ENCODE results near the gene CRIP1. TPM values are rescaled to one million over a fixed set of nuclear protein-coding genes. Genes with fewer than 3 reads are reported as not detected.

CRIP1 gene
- total and polyA plus RNA-seq, 10 of the 15 experiments (the other 5 are each of a cell fraction or from before 2014, with no cell fraction given), result 66.8 to 259 (median 154) TPM

DNA sequence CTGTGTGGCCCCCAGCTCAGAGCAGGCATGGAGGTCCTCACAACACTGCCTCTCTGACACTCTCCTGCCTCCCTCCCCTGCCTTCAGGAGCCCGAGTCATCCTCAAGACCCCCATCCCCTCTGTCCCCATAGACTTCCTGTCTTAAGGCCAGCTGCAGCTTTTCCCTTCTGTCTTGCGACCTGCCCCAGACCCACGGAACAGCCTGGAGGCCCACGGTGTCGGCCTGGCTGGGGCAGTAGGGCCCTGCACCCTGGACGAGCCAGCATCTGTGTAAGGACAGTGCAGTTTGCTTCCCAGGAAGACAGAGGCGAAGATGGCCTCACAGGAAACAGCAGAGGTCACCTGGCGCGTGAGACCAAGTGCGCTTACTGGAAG is 14.0 kb downstream of the CRIP1 start:
- no peak overlapping the region for H3K9ac ChIP-seq (ENCODE audit: control insufficient read depth, insufficient read depth, low read length)
- H3K4me2 ChIP-seq (ENCODE audit: control insufficient read depth, insufficient read depth), result no peak overlapping the region
- no peaks in the 10 kb centered on the region for H3K79me2 ChIP-seq (ENCODE audit: control insufficient read depth, insufficient read depth, low read length)
- H3K27me3 ChIP-seq (replicated peaks in 1 of 2; ENCODE audit: control insufficient read depth in 2 of 2, insufficient read depth in 2 of 2, low read length in 1 of 2), result no peaks in the 10 kb centered on the region
- RAD21 ChIA-PET (ENCODE audit: unreplicated experiment), result no interaction called here
- no peaks in the 10 kb centered on the region for H4K20me1 ChIP-seq (ENCODE audit: control insufficient read depth, insufficient read depth)
- CTCF ChIA-PET, result interaction anchor here (1.1 kb wide), 1 partner anchor 20 kb away, joined by 3 read pairs; no protein-coding TSS in a partner anchor
- in situ Hi-C loops (cut with MboI) (no loop called here), intact Hi-C loops (cut with micrococcal nuclease; ENCODE audit: unreplicated experiment) (no loop called here)
- FAIRE-seq (no peak), DNase-seq (ENCODE audit: low read depth, low spot score) (no peak), ATAC-seq (no peak)
- SMC1A ChIA-PET (ENCODE audit: uncharacterized antibody, unreplicated experiment), result no interaction called here
- H3K4me1 ChIP-seq (ENCODE audit: control insufficient read depth, insufficient read depth, low read length), result no peaks in the 10 kb centered on the region
- POLR2A ChIA-PET, result interaction anchor here (0.5 kb wide), 1 partner anchor 439 kb away, joined by 3 read pairs; no protein-coding TSS in a partner anchor
- H3K36me3 ChIP-seq (ENCODE audit: control insufficient read depth in 2 of 2, insufficient read depth in 2 of 2, low read length in 1 of 2), result no peaks in the 10 kb centered on the region
- 74% methylated on average over 10 of the region's 10 CpGs for WGBS (ENCODE audit: insufficient coverage, insufficient replicate concordance, low lambda C conversion rate, missing lambda C conversion rate)
- no peak overlapping the region for H3K4me3 ChIP-seq
- no peak overlapping the region for H3K27ac ChIP-seq (ENCODE audit: control insufficient read depth, insufficient read depth)
- H3K9me3 ChIP-seq (replicated peaks; ENCODE audit: control insufficient read depth, insufficient read depth, low read length), result no peaks in the 10 kb centered on the region
- H2AFZ ChIP-seq (ENCODE audit: control insufficient read depth, low read depth, low read length), result no peak overlapping the region
- BruUV-seq (replicated peaks), result no TSS peak
- TF ChIP-seq, protein P1, sequence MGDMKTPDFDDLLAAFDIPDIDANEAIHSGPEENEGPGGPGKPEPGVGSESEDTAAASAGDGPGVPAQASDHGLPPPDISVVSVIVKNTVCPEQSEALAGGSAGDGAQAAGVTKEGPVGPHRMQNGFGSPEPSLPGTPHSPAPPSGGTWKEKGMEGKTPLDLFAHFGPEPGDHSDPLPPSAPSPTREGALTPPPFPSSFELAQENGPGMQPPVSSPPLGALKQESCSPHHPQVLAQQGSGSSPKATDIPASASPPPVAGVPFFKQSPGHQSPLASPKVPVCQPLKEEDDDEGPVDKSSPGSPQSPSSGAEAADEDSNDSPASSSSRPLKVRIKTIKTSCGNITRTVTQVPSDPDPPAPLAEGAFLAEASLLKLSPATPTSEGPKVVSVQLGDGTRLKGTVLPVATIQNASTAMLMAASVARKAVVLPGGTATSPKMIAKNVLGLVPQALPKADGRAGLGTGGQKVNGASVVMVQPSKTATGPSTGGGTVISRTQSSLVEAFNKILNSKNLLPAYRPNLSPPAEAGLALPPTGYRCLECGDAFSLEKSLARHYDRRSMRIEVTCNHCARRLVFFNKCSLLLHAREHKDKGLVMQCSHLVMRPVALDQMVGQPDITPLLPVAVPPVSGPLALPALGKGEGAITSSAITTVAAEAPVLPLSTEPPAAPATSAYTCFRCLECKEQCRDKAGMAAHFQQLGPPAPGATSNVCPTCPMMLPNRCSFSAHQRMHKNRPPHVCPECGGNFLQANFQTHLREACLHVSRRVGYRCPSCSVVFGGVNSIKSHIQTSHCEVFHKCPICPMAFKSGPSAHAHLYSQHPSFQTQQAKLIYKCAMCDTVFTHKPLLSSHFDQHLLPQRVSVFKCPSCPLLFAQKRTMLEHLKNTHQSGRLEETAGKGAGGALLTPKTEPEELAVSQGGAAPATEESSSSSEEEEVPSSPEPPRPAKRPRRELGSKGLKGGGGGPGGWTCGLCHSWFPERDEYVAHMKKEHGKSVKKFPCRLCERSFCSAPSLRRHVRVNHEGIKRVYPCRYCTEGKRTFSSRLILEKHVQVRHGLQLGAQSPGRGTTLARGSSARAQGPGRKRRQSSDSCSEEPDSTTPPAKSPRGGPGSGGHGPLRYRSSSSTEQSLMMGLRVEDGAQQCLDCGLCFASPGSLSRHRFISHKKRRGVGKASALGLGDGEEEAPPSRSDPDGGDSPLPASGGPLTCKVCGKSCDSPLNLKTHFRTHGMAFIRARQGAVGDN (IDR thresholded peaks at IDR 0.05), result no peak
- TF ChIP-seq RCOR1 (conservative IDR thresholded peaks at IDR 0.05; ENCODE audit: low read depth, low read length) (no peak), ATF3 (IDR thresholded peaks at IDR 0.05; ENCODE audit: borderline replicate concordance, extremely low read depth, low read depth, low read length) (no peak), SMAD5 (IDR thresholded peaks at IDR 0.05; ENCODE audit: low read depth) (no peak), YBX1 (IDR thresholded peaks at IDR 0.05) (no peak), EP300 (IDR thresholded peaks at IDR 0.05; ENCODE audit: borderline replicate concordance in 1 of 2, control insufficient read depth in 1 of 2, low read depth in 2 of 2, low read length in 2 of 2) (no peak), ATF2 (IDR thresholded peaks at IDR 0.05; ENCODE audit: low read length) (no peak), WRNIP1 (IDR thresholded peaks at IDR 0.05; ENCODE audit: borderline replicate concordance, low read depth, low read length) (no peak), GABPA (IDR thresholded peaks at IDR 0.05; ENCODE audit: low read depth) (no peak), SP1 (IDR thresholded peaks at IDR 0.05; ENCODE audit: low read depth, low read length) (no peak), MEF2A (IDR thresholded peaks at IDR 0.05; ENCODE audit: insufficient read depth, low read depth, low read length) (no peak), ZNF622 (IDR thresholded peaks at IDR 0.05) (no peak)
- TF ChIP-seq, protein P2, sequence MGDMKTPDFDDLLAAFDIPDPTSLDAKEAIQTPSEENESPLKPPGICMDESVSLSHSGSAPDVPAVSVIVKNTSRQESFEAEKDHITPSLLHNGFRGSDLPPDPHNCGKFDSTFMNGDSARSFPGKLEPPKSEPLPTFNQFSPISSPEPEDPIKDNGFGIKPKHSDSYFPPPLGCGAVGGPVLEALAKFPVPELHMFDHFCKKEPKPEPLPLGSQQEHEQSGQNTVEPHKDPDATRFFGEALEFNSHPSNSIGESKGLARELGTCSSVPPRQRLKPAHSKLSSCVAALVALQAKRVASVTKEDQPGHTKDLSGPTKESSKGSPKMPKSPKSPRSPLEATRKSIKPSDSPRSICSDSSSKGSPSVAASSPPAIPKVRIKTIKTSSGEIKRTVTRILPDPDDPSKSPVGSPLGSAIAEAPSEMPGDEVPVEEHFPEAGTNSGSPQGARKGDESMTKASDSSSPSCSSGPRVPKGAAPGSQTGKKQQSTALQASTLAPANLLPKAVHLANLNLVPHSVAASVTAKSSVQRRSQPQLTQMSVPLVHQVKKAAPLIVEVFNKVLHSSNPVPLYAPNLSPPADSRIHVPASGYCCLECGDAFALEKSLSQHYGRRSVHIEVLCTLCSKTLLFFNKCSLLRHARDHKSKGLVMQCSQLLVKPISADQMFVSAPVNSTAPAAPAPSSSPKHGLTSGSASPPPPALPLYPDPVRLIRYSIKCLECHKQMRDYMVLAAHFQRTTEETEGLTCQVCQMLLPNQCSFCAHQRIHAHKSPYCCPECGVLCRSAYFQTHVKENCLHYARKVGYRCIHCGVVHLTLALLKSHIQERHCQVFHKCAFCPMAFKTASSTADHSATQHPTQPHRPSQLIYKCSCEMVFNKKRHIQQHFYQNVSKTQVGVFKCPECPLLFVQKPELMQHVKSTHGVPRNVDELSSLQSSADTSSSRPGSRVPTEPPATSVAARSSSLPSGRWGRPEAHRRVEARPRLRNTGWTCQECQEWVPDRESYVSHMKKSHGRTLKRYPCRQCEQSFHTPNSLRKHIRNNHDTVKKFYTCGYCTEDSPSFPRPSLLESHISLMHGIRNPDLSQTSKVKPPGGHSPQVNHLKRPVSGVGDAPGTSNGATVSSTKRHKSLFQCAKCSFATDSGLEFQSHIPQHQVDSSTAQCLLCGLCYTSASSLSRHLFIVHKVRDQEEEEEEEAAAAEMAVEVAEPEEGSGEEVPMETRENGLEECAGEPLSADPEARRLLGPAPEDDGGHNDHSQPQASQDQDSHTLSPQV (IDR thresholded peaks at IDR 0.05), result no peak

Data from GM12878 (cell line).